ENCODE data around the gene MS4A13. TPM values are rescaled to one million over a fixed set of nuclear protein-coding genes. Genes with fewer than 3 reads are reported as not detected.

The MS4A13 gene
- total RNA-seq, result not detected

GRCh38 chr11:60515144-60515855 lies at the start of gene MS4A13:
Gene MS4A13 (plus strand): TSS chr11:60515392. CDS start chr11:60518084, 2,692 bp downstream.
- intact Hi-C loops (cut with DNase I; ENCODE audit: low total_unique reads), result no loop called here
- no peaks in the 10 kb centered on the region for H3K27me3 ChIP-seq
- no peak for DNase-seq

GRCh38 chr11:60468829-60469228 lies 46.4 kb upstream of the MS4A13 start:
- Histone ChIP-seq H3K27ac (no peak overlapping the region), H3K36me3 (no peaks in the 10 kb centered on the region), H3K4me1 (no peaks in the 10 kb centered on the region), H3K4me3 (no peak overlapping the region), H3K9me3 (no peaks in the 10 kb centered on the region), H3K27me3 (no peaks in the 10 kb centered on the region)
- intact Hi-C loops (cut with DNase I; ENCODE audit: low total_unique reads), result no loop called here
- TF ChIP-seq CTCF (IDR thresholded peaks at IDR 0.05) (no peak), POLR2A (IDR thresholded peaks at IDR 0.05) (no peak)
- no peak for DNase-seq

More at GRCh38 chr11:60515144-60515855, at the start of gene MS4A13:
- Histone ChIP-seq H3K9me3 (no peaks in the 10 kb centered on the region), H3K4me3 (no peak within 1 kb of the TSS), H3K27ac (no peak within 1 kb of the TSS), H3K36me3 (no peaks in the 10 kb centered on the region), H3K4me1 (no peaks in the 10 kb centered on the region)
- TF ChIP-seq CTCF (IDR thresholded peaks at IDR 0.05) (no peak), POLR2A (IDR thresholded peaks at IDR 0.05) (no peak)

GRCh38 chr11:60469723-60470122 lies 45.5 kb upstream of the MS4A13 start:
- intact Hi-C loops (cut with DNase I; ENCODE audit: low total_unique reads), result no loop called here
- no peak overlapping the region for H3K4me3 ChIP-seq
- TF ChIP-seq POLR2A (IDR thresholded peaks at IDR 0.05) (no peak), CTCF (IDR thresholded peaks at IDR 0.05) (no peak)
- no peaks in the 10 kb centered on the region for H3K27me3 ChIP-seq
- DNase-seq, result no peak
- no peak overlapping the region for H3K27ac ChIP-seq
- no peaks in the 10 kb centered on the region for H3K36me3 ChIP-seq
- no peaks in the 10 kb centered on the region for H3K4me1 ChIP-seq
- no peaks in the 10 kb centered on the region for H3K9me3 ChIP-seq

- no peak for DNase-seq
- H3K4me3 ChIP-seq, result no peak overlapping the region
- no peaks in the 10 kb centered on the region for H3K4me1 ChIP-seq
- no peaks in the 10 kb centered on the region for H3K27me3 ChIP-seq
- TF ChIP-seq CTCF (IDR thresholded peaks at IDR 0.05) (no peak), POLR2A (IDR thresholded peaks at IDR 0.05) (no peak)
- H3K9me3 ChIP-seq, result no peaks in the 10 kb centered on the region
- H3K27ac ChIP-seq, result no peak overlapping the region
- no peaks in the 10 kb centered on the region for H3K36me3 ChIP-seq
- intact Hi-C loops (cut with DNase I; ENCODE audit: low total_unique reads), result no loop called here
Observed at GRCh38 chr11:60477035-60477445, 38.2 kb upstream of the MS4A13 start.

GRCh38 chr11:60482361-60482760 lies 32.8 kb upstream of the MS4A13 start:
- intact Hi-C loops (cut with DNase I; ENCODE audit: low total_unique reads), result no loop called here
- TF ChIP-seq POLR2A (IDR thresholded peaks at IDR 0.05) (no peak), CTCF (IDR thresholded peaks at IDR 0.05) (no peak)
- Histone ChIP-seq H3K27ac (no peak overlapping the region), H3K27me3 (no peaks in the 10 kb centered on the region), H3K9me3 (no peaks in the 10 kb centered on the region), H3K4me1 (no peaks in the 10 kb centered on the region), H3K36me3 (no peaks in the 10 kb centered on the region), H3K4me3 (no peak overlapping the region)
- DNase-seq, result no peak
